SH-SY5Y (cell line): Measurements from ENCODE around the gene MAPK8IP1.

ENCODE experiments used
- GATA2 ChIP-seq: IDR thresholded peaks from 2 replicates; pipeline ENCODE4 v1.6.1; 2011; ENCODE audit warnings: mild to moderate bottlenecking, low read depth, low read length
- GATA3 ChIP-seq: IDR thresholded peaks from 2 replicates; pipeline ENCODE4 v1.6.1; 2011; ENCODE audit warnings: low read depth, mild to moderate bottlenecking, low read length, moderate library complexity

Gene MAPK8IP1

GRCh38 chr11:45945397-45945999 lies 60.0 kb downstream of the MAPK8IP1 start:
- no peak for TF ChIP-seq GATA3
- TF ChIP-seq GATA2 = no peak

GRCh38 chr11:45947885-45948284 lies 62.4 kb downstream of the MAPK8IP1 start:
- TF ChIP-seq GATA2 = no peak
- no peak for TF ChIP-seq GATA3

GRCh38 chr11:45948356-45948755 lies 62.9 kb downstream of the MAPK8IP1 start:
- no peak for TF ChIP-seq GATA3
- no peak for TF ChIP-seq GATA2

- TF ChIP-seq GATA2 (no peak), GATA3 (no peak)
Observed at GRCh38 chr11:45949992-45950407, 64.5 kb downstream of the MAPK8IP1 start.
